Cardiac fibroblast (primary cell): Measurements from ENCODE around the gene SPPL2A.
A peak's percentile ranks its signal among the peaks of the same experiment; 100 is the strongest.
"Not testable (repeated sequence)": the region's sequence is repeated elsewhere in the genome, so short reads cannot be mapped to it uniquely, and the experiment has no call there.

Experiments used
- DNase-seq, 2 donors: peaks; one replicate each; pipeline versions ENCODE4 v3.0.0 to v3.0.0-alpha.2; 2010; ENCODE audit warnings: low read depth in 2 of 2
- H3K4me3 ChIP-seq, 2 donors: replicated peaks in 1 of 2; 1 replicate in 1 of 2; 2 replicates in 1 of 2; pipeline ENCODE4 v1.5.1; 2011; ENCODE audit warnings: low read depth in 2 of 2, low read length in 2 of 2, mild to moderate bottlenecking in 2 of 2, moderate library complexity in 1 of 2
- CTCF ChIP-seq: IDR thresholded peaks from one replicate; pipeline ENCODE4 v1.5.1; 2011; ENCODE audit warnings: low read depth, mild to moderate bottlenecking, low read length, inconsistent platforms

SPPL2A gene

GRCh38 chr15:50765195-50765967, at the start of gene SPPL2A:
TSS of gene SPPL2A (minus strand) at chr15:50765706. CDS start at chr15:50765533, 173 bp downstream.
- peak; percentile 93 for DNase-seq
- TF ChIP-seq CTCF: no peak
- H3K4me3 ChIP-seq: peak within 1 kb of the TSS; percentile 61 to 70

GRCh38 chr15:50814634-50815033, 49.1 kb upstream of the SPPL2A start:
- no peak overlapping the region for H3K4me3 ChIP-seq
- TF ChIP-seq CTCF: no peak
- DNase-seq: no peak

- TF ChIP-seq CTCF: no peak
- H3K4me3 ChIP-seq: no peak overlapping the region
- no peak for DNase-seq
Measured at GRCh38 chr15:50813865-50814264, 48.4 kb upstream of the SPPL2A start.

- no peak for TF ChIP-seq CTCF
- DNase-seq: no peak
- no peak overlapping the region for H3K4me3 ChIP-seq
Measured at GRCh38 chr15:50813089-50813488, 47.6 kb upstream of the SPPL2A start.

- DNase-seq, H3K4me3 ChIP-seq: not testable (repeated sequence)
Measured at GRCh38 chr15:50812181-50812506, 46.6 kb upstream of the SPPL2A start.

GRCh38 chr15:50811461-50812180, 46.1 kb upstream of the SPPL2A start:
- H3K4me3 ChIP-seq: not testable (repeated sequence)

GRCh38 chr15:50810128-50810527, 44.6 kb upstream of the SPPL2A start:
- no peak for TF ChIP-seq CTCF
- DNase-seq: no peak
- no peak overlapping the region for H3K4me3 ChIP-seq

More at GRCh38 chr15:50811461-50812180, 46.1 kb upstream of the SPPL2A start:
- DNase-seq: not testable (repeated sequence)
